MM.1S (cell line): ENCODE data around the gene PCLAF.
"Not testable (repeated sequence)": the region's sequence is repeated elsewhere in the genome, so short reads cannot be mapped to it uniquely, and the experiment has no call there.

Experiments used
- DNase-seq: peaks from one replicate; pipeline ENCODE4 v3.0.0-alpha.2; 2015
- H2AFZ ChIP-seq: fragments of 300-600 bp; sonication (generic); 2 replicates; pipeline ENCODE4 v1.6.0; 2016; ENCODE audit warnings: antibody characterized with exemption, low read length
- H3F3A ChIP-seq: fragments of 300-600 bp; sonication (generic); 2 replicates; pipeline ENCODE4 v1.6.1; 2016; ENCODE audit warnings: mild to moderate bottlenecking, antibody characterized with exemption, low read length, moderate library complexity, mixed read lengths; ENCODE audit not compliant: insufficient read depth
- H3K27ac ChIP-seq: fragments of 300-600 bp; sonication (generic); 2 replicates; pipeline ENCODE4 v1.5.1; 2016; ENCODE audit warnings: mild to moderate bottlenecking, low read length
- H3K27me3 ChIP-seq: fragments of 300-600 bp; sonication (generic); replicated peaks from 2 replicates; pipeline ENCODE4 v1.6.0; 2016; ENCODE audit warnings: low read length; ENCODE audit not compliant: insufficient read depth
- H3K36me3 ChIP-seq: fragments of 300-600 bp; sonication (generic); replicated peaks from 2 replicates; pipeline ENCODE4 v1.6.1; 2016; ENCODE audit warnings: mild to moderate bottlenecking, low read length, mixed read lengths; ENCODE audit not compliant: insufficient read depth
- H3K4me1 ChIP-seq: fragments of 300-600 bp; sonication (generic); 2 replicates; pipeline ENCODE4 v1.6.1; 2016; ENCODE audit warnings: low read length, mixed read lengths
- H3K4me2 ChIP-seq: fragments of 300-600 bp; sonication (generic); 2 replicates; pipeline ENCODE4 v1.6.0; 2016; ENCODE audit warnings: low read depth, low read length
- H3K4me3 ChIP-seq: fragments of 300-600 bp; sonication (generic); 2 replicates; pipeline ENCODE4 v1.5.1; 2016; ENCODE audit warnings: low read length, mixed read lengths
- H3K79me2 ChIP-seq: fragments of 300-600 bp; sonication (generic); 2 replicates; pipeline ENCODE4 v1.6.1; 2016; ENCODE audit warnings: mixed run types, low read length, mixed read lengths
- H3K9ac ChIP-seq: fragments of 300-600 bp; sonication (generic); 2 replicates; pipeline ENCODE4 v1.6.1; 2016; ENCODE audit warnings: low read length, mixed read lengths
- H3K9me2 ChIP-seq: fragments of 300-600 bp; sonication (generic); replicated peaks from 2 replicates; pipeline ENCODE4 v1.6.1; 2016; ENCODE audit warnings: mild to moderate bottlenecking, low read length, mixed read lengths; ENCODE audit not compliant: insufficient read depth
- H3K9me3 ChIP-seq: fragments of 300-600 bp; sonication (generic); replicated peaks from 2 replicates; pipeline ENCODE4 v1.6.1; 2016; ENCODE audit warnings: mild to moderate bottlenecking, low read length, mixed read lengths; ENCODE audit not compliant: insufficient read depth
- H4K20me1 ChIP-seq: fragments of 300-600 bp; sonication (generic); 2 replicates; pipeline ENCODE4 v1.6.1; 2016; ENCODE audit warnings: mild to moderate bottlenecking, low read length, moderate library complexity, mixed read lengths; ENCODE audit not compliant: insufficient read depth
- CTCF ChIP-seq: fragments of 300-600 bp; sonication (generic); IDR thresholded peaks from 2 replicates; pipeline ENCODE4 v1.5.1; 2016; ENCODE audit warnings: antibody characterized with exemption, low read length, mixed read lengths
- EZH2 ChIP-seq: fragments of 300-600 bp; sonication (generic); optimal IDR thresholded peaks from 2 replicates; pipeline ENCODE3; 2017; ENCODE audit warnings: low read depth, mild to moderate bottlenecking, antibody characterized with exemption, low read length, mixed read lengths
- EZH2phosphoT487 ChIP-seq: fragments of 300-600 bp; sonication (generic); IDR thresholded peaks from 2 replicates; pipeline ENCODE4 v1.6.1; 2018; ENCODE audit warnings: antibody characterized with exemption, low read length

PCLAF gene

GRCh38 chr15:64398575-64398974 is 17.3 kb upstream of the PCLAF start:
- no peak overlapping the region for H3K9ac ChIP-seq
- H3K79me2 ChIP-seq: no peaks in the 10 kb centered on the region
- no peak for DNase-seq
- no peak overlapping the region for H3K4me2 ChIP-seq
- H3K36me3 ChIP-seq: peaks cover 5% of the 10 kb centered on the region; the same call in 1 of the 2 replicates
- no peak overlapping the region for H3K4me3 ChIP-seq
- no peaks in the 10 kb centered on the region for H3K9me2 ChIP-seq
- no peak overlapping the region for H2AFZ ChIP-seq
- no peaks in the 10 kb centered on the region for H3K9me3 ChIP-seq
- no peak overlapping the region for H3K27ac ChIP-seq
- H4K20me1 ChIP-seq: no peaks in the 10 kb centered on the region
- H3K27me3 ChIP-seq: no peaks in the 10 kb centered on the region
- H3F3A ChIP-seq: no peaks in the 10 kb centered on the region
- no peaks in the 10 kb centered on the region for H3K4me1 ChIP-seq
- TF ChIP-seq EZH2phosphoT487 (no peak), EZH2 (no peak), CTCF (no peak)

DNA sequence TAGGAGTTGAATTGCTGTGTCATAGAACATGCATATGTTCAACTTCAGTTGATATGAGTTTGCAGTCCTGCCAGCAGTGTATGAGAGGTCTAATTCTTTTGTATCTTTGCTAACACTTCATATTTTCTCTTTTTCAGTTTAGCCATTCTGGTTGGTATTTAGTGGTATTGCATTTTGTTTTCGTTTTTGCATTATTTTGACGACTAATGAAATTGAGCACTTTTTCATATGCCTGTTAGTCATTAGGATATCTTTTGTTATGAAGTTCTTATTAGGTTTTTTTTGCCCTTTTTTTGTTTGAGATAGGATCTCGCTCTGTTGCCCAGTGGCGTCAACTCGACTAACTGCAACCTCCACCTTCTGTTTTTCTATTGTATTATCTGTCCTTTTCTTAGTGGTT is 15.5 kb upstream of the PCLAF start:
- Histone ChIP-seq H3K4me1 (no peaks in the 10 kb centered on the region), H4K20me1 (no peaks in the 10 kb centered on the region), H3K9me2 (no peaks in the 10 kb centered on the region), H2AFZ (no peak overlapping the region), H3K79me2 (no peaks in the 10 kb centered on the region), H3K9me3 (no peaks in the 10 kb centered on the region), H3F3A (no peaks in the 10 kb centered on the region), H3K27me3 (no peaks in the 10 kb centered on the region), H3K9ac (no peak overlapping the region), H3K36me3 (peaks cover 5% of the 10 kb centered on the region; the same call in 1 of the 2 replicates), H3K4me2 (no peak overlapping the region), H3K27ac (no peak overlapping the region), H3K4me3 (no peak overlapping the region)
- no peak for DNase-seq
- TF ChIP-seq CTCF (no peak), EZH2 (no peak), EZH2phosphoT487 (no peak)

GRCh38 chr15:64392471-64392870 is 11.2 kb upstream of the PCLAF start:
- not testable (repeated sequence) for H3F3A ChIP-seq, H3K9me3 ChIP-seq, H3K9me2 ChIP-seq, H3K27me3 ChIP-seq, H3K4me1 ChIP-seq, H3K9ac ChIP-seq, H3K27ac ChIP-seq, H2AFZ ChIP-seq, H3K4me2 ChIP-seq, H3K36me3 ChIP-seq, DNase-seq, H3K4me3 ChIP-seq, H4K20me1 ChIP-seq
- peaks cover 23% of the 10 kb centered on the region for H3K79me2 ChIP-seq

- Histone ChIP-seq H3K79me2 (peaks cover 23% of the 10 kb centered on the region), H3F3A (no peaks in the 10 kb centered on the region), H3K9me3 (no peaks in the 10 kb centered on the region), H3K27ac (no peak overlapping the region), H2AFZ (no peak overlapping the region), H3K4me3 (no peak overlapping the region), H3K4me2 (no peak overlapping the region), H4K20me1 (no peaks in the 10 kb centered on the region), H3K36me3 (no peaks in the 10 kb centered on the region), H3K27me3 (no peaks in the 10 kb centered on the region), H3K4me1 (peaks cover 4% of the 10 kb centered on the region; the same call in 1 of the 2 replicates), H3K9ac (no peak overlapping the region), H3K9me2 (no peaks in the 10 kb centered on the region)
- TF ChIP-seq CTCF (no peak), EZH2 (no peak), EZH2phosphoT487 (no peak)
- DNase-seq: no peak
Observed at GRCh38 chr15:64389036-64389435, 7.8 kb upstream of the PCLAF start.
